ENCODE results near the gene GALNT3. TPM values are rescaled to one million over a fixed set of nuclear protein-coding genes. Genes with fewer than 3 reads are reported as not detected.

The GALNT3 gene
- total RNA-seq, 2 donors from 2014 or later = 5.0 to 5.3 TPM

DNA sequence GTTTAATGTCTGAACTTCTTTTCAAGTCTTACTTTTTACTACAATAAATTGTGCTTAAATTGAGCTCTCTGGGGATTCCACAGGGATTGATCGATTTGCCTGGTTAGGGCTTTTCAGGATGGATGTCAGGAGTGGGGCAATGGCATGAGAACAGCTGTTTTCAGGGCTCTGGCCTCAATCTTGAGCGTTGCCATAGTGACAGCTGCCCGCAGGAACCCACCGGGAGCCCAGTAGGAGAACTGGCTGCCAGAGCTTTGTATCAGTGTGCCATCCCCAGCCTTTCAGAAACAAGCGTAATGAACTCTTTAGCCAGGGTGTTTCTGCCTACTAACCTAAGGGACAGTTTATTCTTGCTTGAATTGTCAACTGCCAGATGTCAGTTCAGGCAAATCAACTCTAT, 93.5 kb downstream of the GALNT3 start:
- DNase-seq (ENCODE audit: low spot score in 2 of 2) (no peak), ATAC-seq (no peak)
- Mint-ChIP-seq H3K36me3 (no peaks in the 10 kb centered on the region), H3K9me3 (no peaks in the 10 kb centered on the region), H3K27ac (no peak overlapping the region)

DNA sequence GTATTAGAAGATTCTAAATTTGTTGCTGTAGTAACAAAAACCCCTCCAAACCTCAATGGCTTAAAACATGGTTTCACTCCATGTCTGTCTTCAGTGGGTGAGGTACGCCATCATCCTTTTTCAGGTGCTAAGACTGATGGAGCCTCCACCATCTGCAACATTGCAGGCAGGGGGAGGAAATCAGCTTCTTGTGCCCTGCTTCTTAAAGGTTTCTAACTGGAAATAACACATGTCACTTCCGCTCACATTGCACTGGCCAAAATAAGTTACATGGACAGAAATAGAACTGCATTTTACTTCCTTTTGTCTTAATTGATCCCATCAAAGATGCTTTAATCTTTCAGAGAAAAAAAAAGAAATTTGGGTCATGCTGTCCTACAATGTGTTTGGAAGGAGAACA, 94.1 kb downstream of the GALNT3 start:
- Mint-ChIP-seq H3K36me3 (no peaks in the 10 kb centered on the region), H3K9me3 (no peaks in the 10 kb centered on the region), H3K27ac (no peak overlapping the region)
- no peak for ATAC-seq
- no peak for DNase-seq (ENCODE audit: low spot score in 2 of 2)

DNA sequence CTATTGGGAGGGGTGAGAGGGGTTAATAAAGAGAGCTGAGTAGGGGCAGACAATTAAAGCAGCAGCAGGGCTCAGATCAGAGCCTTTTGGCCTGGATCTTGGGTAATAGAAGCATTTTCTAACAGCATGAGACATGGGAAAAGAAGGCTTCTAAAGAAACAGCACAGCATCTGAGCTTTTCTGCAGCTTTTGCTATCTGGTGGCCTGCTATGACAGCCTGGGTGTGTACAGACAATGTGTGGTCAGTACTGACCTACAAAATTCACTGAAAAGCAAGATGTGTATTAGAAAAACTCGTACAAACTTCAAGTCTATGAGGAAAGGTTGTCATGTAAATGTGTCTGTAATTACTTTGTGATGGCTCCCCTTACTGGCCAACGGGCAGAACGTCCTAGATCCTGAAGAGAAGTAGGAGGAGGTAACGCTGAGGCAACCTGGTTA, 95.6 kb downstream of the GALNT3 start:
- H3K36me3 Mint-ChIP-seq = no peaks in the 10 kb centered on the region
- H3K27ac Mint-ChIP-seq = no peak overlapping the region
- H3K9me3 Mint-ChIP-seq = no peaks in the 10 kb centered on the region
- DNase-seq (ENCODE audit: low spot score in 2 of 2) (no peak), ATAC-seq (peak in 1 of 2 donors; percentile 61)

DNA sequence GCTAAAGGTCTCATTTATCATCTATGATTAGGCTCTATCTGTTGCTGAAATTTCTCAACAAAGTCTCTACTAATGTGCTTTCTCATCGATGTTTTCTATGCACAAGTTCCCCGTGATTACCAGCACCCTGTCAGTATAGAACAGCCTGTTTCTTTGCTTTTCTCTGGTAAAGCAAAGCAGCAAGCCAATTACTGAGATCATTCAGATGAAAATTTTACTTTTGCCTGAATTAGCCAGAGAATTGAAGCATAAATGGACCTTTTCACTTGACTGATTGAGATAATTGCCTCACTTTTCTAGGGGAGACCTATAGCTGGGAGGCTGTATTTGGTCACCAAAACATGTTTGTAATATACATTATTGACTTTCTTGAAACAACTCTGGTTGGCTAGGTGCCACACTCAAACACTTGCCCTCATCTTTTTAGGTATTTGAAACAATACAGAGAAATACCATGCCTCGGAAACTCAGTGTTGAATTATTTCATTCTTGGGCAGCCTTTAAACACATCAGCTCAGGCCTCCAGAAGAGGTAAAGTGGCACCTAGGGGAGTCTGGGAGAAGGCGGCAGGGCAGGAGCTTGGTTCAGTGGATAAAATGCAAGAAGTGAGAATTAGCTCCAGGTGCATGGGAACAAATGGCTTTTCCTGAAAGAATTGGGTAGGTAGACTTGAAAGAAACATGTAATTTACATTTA, 96.2 kb downstream of the GALNT3 start:
- Mint-ChIP-seq H3K36me3 (no peaks in the 10 kb centered on the region), H3K27ac (no peak overlapping the region), H3K9me3 (no peaks in the 10 kb centered on the region)
- DNase-seq (ENCODE audit: low spot score in 2 of 2) (no peak), ATAC-seq (no peak)

Other genes with a start within 250 kb of the GALNT3 start
- 10 to 100 TPM; 22.6 to 27.3 TPM for gene TTC21B, start 159.5 kb upstream of the GALNT3 start, total RNA-seq